Measurements from ENCODE around the gene PTPRE.

GRCh38 chr10:128109707-128110106 is 202.8 kb downstream of the PTPRE start:
- no peak for TF ChIP-seq POLR2AphosphoS5 (IDR thresholded peaks at IDR 0.05; ENCODE audit: low read depth, low read length)
- TF ChIP-seq TAF1 (IDR thresholded peaks at IDR 0.05; ENCODE audit: borderline replicate concordance, low read depth, low read length) = no peak
